Measurements from ENCODE around the gene TMEM131.
"Not testable (repeated sequence)": the region's sequence is repeated elsewhere in the genome, so short reads cannot be mapped to it uniquely, and the experiment has no call there.

TMEM131 gene

GRCh38 chr2:97834610-97835009 lies 161.1 kb downstream of the TMEM131 start:
- ChIA-PET CTCF (no interaction called here), POLR2A (no interaction called here)
- no peak for DNase-seq (ENCODE audit: extremely low spot score)
- TF ChIP-seq, protein P1, sequence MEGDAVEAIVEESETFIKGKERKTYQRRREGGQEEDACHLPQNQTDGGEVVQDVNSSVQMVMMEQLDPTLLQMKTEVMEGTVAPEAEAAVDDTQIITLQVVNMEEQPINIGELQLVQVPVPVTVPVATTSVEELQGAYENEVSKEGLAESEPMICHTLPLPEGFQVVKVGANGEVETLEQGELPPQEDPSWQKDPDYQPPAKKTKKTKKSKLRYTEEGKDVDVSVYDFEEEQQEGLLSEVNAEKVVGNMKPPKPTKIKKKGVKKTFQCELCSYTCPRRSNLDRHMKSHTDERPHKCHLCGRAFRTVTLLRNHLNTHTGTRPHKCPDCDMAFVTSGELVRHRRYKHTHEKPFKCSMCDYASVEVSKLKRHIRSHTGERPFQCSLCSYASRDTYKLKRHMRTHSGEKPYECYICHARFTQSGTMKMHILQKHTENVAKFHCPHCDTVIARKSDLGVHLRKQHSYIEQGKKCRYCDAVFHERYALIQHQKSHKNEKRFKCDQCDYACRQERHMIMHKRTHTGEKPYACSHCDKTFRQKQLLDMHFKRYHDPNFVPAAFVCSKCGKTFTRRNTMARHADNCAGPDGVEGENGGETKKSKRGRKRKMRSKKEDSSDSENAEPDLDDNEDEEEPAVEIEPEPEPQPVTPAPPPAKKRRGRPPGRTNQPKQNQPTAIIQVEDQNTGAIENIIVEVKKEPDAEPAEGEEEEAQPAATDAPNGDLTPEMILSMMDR (IDR thresholded peaks at IDR 0.05; ENCODE audit: control extremely low read depth, extremely low read depth, low read depth, missing control alignments) = no peak

GRCh38 chr2:97831121-97831520 lies 164.6 kb downstream of the TMEM131 start:
- CTCF ChIA-PET = interaction anchor here (1.0 to 1.7 kb wide), 3 partner anchors 13 to 24 kb away, joined by 3 to 7 read pairs (median 3); no protein-coding TSS in a partner anchor
- POLR2A ChIA-PET = no interaction called here
- DNase-seq (ENCODE audit: extremely low spot score) = no peak
- TF ChIP-seq, protein P1 (IDR thresholded peaks at IDR 0.05; ENCODE audit: control extremely low read depth, extremely low read depth, low read depth, missing control alignments) = no peak

DNA sequence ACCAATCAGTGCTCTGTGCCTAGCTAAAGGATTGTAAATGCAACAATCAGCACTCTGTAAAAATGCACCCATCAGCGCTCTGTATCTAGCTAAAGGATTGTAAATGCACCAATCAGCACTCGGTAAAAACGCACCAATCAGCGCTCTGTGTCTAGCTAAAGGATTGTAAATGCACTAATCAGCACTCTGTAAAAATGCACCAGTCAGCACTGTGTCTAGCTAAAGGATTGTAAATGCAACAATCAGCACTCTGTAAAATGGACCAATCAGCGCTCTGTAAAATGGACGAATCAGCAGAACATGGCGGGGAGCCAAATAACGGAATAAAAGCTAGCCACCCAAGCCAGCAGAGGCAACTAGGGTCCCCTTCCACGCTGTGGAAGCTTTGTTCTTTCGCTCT lies 166.5 kb downstream of the TMEM131 start:
- POLR2A ChIA-PET; DNase-seq (ENCODE audit: extremely low spot score): not testable (repeated sequence)
- CTCF ChIA-PET = interaction anchor here (1.0 to 1.8 kb wide), 6 partner anchors 9 to 22 kb away, joined by 3 to 5 read pairs (median 3); no protein-coding TSS in a partner anchor

GRCh38 chr2:97827013-97827412 lies 168.7 kb downstream of the TMEM131 start:
- CTCF ChIA-PET; DNase-seq (ENCODE audit: extremely low spot score); POLR2A ChIA-PET: not testable (repeated sequence)

- POLR2A ChIA-PET; DNase-seq (ENCODE audit: extremely low spot score): not testable (repeated sequence)
- CTCF ChIA-PET = interaction anchor here (1.2 kb wide), 1 partner anchor 9 kb away, joined by 4 read pairs; no protein-coding TSS in a partner anchor
Observed at GRCh38 chr2:97826266-97826847, 169.4 kb downstream of the TMEM131 start.

DNA sequence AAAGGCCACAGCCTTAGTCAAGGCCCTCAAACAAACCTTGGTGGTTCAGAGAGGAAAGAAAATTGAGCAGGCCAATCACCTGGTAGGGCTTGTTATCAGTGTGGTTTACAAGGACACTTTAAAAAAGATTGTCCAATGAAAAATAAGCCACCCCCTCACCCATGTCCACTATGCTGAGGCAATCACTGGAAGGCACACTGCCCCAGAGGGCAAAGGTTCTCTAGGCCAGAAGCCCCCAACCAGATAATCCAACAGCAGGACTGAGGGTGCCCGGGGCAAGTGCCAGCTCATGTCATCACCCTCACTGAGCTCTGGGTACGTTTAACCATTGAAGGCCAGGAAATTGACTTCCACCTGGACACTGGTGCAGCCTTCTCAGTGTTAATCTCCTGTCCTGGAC lies 171.7 kb downstream of the TMEM131 start:
- DNase-seq (ENCODE audit: extremely low spot score); CTCF ChIA-PET; POLR2A ChIA-PET: not testable (repeated sequence)

GRCh38 chr2:97821862-97822261 lies 173.9 kb downstream of the TMEM131 start:
- CTCF ChIA-PET = interaction anchor here (1.5 to 3.9 kb wide), 2 partner anchors 12 to 15 kb away, joined by 5 to 17 read pairs; no protein-coding TSS in a partner anchor
- POLR2A ChIA-PET; DNase-seq (ENCODE audit: extremely low spot score): not testable (repeated sequence)

GRCh38 chr2:97819754-97820153 lies 176.0 kb downstream of the TMEM131 start:
- ChIA-PET POLR2A (no interaction called here), CTCF (interaction anchor here (1.2 to 3.9 kb wide), 3 partner anchors 9 to 13 kb away, joined by 3 to 17 read pairs (median 3); no protein-coding TSS in a partner anchor)
- no peak for DNase-seq (ENCODE audit: extremely low spot score)
- TF ChIP-seq, protein P1 (IDR thresholded peaks at IDR 0.05; ENCODE audit: control extremely low read depth, extremely low read depth, low read depth, missing control alignments) = no peak

DNA sequence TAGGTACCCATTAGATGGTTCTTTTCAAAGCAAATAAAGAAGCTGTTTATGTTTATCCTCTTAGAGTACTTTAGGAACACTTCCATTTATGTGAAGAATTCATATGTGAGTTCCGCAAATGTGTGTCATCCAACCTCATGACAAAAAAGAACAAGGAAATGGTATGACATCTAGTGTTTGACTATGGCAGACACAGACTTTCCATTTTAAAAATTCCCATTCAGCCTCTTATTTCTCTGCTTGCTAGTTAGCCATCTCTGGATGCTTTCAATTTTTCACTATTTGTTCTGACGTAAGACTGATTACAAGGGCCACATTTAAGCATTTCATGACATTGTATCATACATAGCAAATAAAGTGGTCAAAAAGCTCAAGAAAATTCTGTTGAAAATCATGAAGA lies 179.3 kb downstream of the TMEM131 start:
- TF ChIP-seq, protein P1 (IDR thresholded peaks at IDR 0.05; ENCODE audit: control extremely low read depth, extremely low read depth, low read depth, missing control alignments) = no peak
- no peak for DNase-seq (ENCODE audit: extremely low spot score)
- ChIA-PET POLR2A (interaction anchor here (0.6 kb wide), 1 partner anchor 22 kb away, joined by 8 read pairs; no protein-coding TSS in a partner anchor), CTCF (interaction anchor here (2.0 kb wide), 1 partner anchor 10 kb away, joined by 12 read pairs; no protein-coding TSS in a partner anchor)

Measured in GM10248 (cell line).